Activated CD4-positive, alpha-beta T cell treated with anti-CD3 and anti-CD28 coated beads for 36 hours (primary cell): ENCODE data around the gene ATP8A1. TPM values are rescaled to one million over a fixed set of nuclear protein-coding genes. Genes with fewer than 3 reads are reported as not detected.
"Not testable (repeated sequence)": the region's sequence is repeated elsewhere in the genome, so short reads cannot be mapped to it uniquely, and the experiment has no call there.

Source experiments
- ATAC-seq: fragments of 200-7000 bp; cut with Tn5 transposase; one replicate; pipeline ENCODE4 v1.10.0; 2021; ENCODE audit warnings: mild to moderate bottlenecking, moderate library complexity
- CTCF ChIA-PET: fragments of 350-600 bp; sonication (Branson Sonifier 250); formaldehyde crosslinking; loops from one replicate; lab custom pipeline; 2021; ENCODE audit warnings: antibody characterized with exemption; lab: Charles Lee
- POLR2A ChIA-PET: fragments of 350-600 bp; sonication (Branson Sonifier 250); formaldehyde crosslinking; loops from one replicate; lab custom pipeline; 2021; ENCODE audit warnings: antibody characterized with exemption, inconsistent platforms; lab: Charles Lee
- DNase-seq: peaks from one replicate; pipeline ENCODE4 v3.0.0-alpha.2; 2020
- H3K27ac Mint-ChIP-seq: one replicate; pipeline ENCODE4 v1.8.0; 2021; ENCODE audit warnings: mixed read lengths
- H3K27me3 Mint-ChIP-seq: one replicate; pipeline ENCODE4 v1.8.0; 2021; ENCODE audit warnings: mixed read lengths
- H3K36me3 Mint-ChIP-seq: one replicate; pipeline ENCODE4 v1.8.0; 2021; ENCODE audit warnings: low read depth, mixed read lengths
- H3K4me1 Mint-ChIP-seq: one replicate; pipeline ENCODE4 v1.8.0; 2021; ENCODE audit warnings: mixed read lengths
- H3K4me3 Mint-ChIP-seq: one replicate; pipeline ENCODE4 v1.8.0; 2021; ENCODE audit warnings: mild to moderate bottlenecking, moderate library complexity, mixed read lengths
- H3K9me3 Mint-ChIP-seq: one replicate; pipeline ENCODE4 v1.8.0; 2021; ENCODE audit warnings: low read depth, mixed read lengths
- intact Hi-C, 2 experiments: fragments of 100-400 bp; cut with DNase I in 1 of 2; cut with micrococcal nuclease in 1 of 2; formaldehyde crosslinking; loops; one replicate each; pipeline versions ENCODE4 v1.14.2 to v1.15.1; 2022 to 2024; cut with DNase I, micrococcal nuclease
- total RNA-seq, 2 experiments: library from RNA; stranded (reverse); gene quantifications; one replicate each; pipeline ENCODE4 v1.2.3, GENCODE V29; 2021

ATP8A1 gene
- total RNA-seq, 2 experiments from 2014 or later: 15.1 to 21.1 TPM

GRCh38 chr4:42391981-42392380, 264.9 kb downstream of the ATP8A1 start:
- no peak overlapping the region for H3K4me3 Mint-ChIP-seq
- no peak for ATAC-seq
- CTCF ChIA-PET: no interaction called here

GRCh38 chr4:42391355-42391664, 265.6 kb downstream of the ATP8A1 start:
- ChIA-PET POLR2A (interaction anchor here (0.6 kb wide), 1 partner anchor 504 kb away, joined by 4 read pairs; no protein-coding TSS in a partner anchor), CTCF (no interaction called here)
- intact Hi-C loops: loop anchor here in 1 of 2 experiments (10.0 kb wide), 2 partner anchors 507 to 647 kb away; partner anchors contain the start of gene PHOX2B
- no peaks in the 10 kb centered on the region for H3K36me3 Mint-ChIP-seq
- H3K27me3 Mint-ChIP-seq: peaks cover 10% of the 10 kb centered on the region
- no peaks in the 10 kb centered on the region for H3K9me3 Mint-ChIP-seq
- no peak for ATAC-seq
- peaks cover under 1% of the 10 kb centered on the region for H3K4me1 Mint-ChIP-seq
- no peak overlapping the region for H3K27ac Mint-ChIP-seq
- no peak for DNase-seq
- no peak overlapping the region for H3K4me3 Mint-ChIP-seq

More at GRCh38 chr4:42391981-42392380, 264.9 kb downstream of the ATP8A1 start:
- no peak for DNase-seq
- no peak overlapping the region for H3K27ac Mint-ChIP-seq
- H3K9me3 Mint-ChIP-seq: no peaks in the 10 kb centered on the region
- intact Hi-C loops: loop anchor here in 1 of 2 experiments (10.0 kb wide), 2 partner anchors 507 to 647 kb away; partner anchors contain the start of gene PHOX2B
- no peaks in the 10 kb centered on the region for H3K36me3 Mint-ChIP-seq
- POLR2A ChIA-PET: no interaction called here
- peaks cover 8% of the 10 kb centered on the region for H3K4me1 Mint-ChIP-seq
- H3K27me3 Mint-ChIP-seq: peaks cover 17% of the 10 kb centered on the region

GRCh38 chr4:42390622-42391354, 266.1 kb downstream of the ATP8A1 start:
- no peak for ATAC-seq
- ChIA-PET POLR2A (interaction anchor here (0.6 kb wide), 1 partner anchor 503 kb away, joined by 4 read pairs; no protein-coding TSS in a partner anchor), CTCF (interaction anchor here (0.9 kb wide), 1 partner anchor 16 kb away, joined by 3 read pairs; no protein-coding TSS in a partner anchor)
- H3K36me3 Mint-ChIP-seq: no peaks in the 10 kb centered on the region
- H3K27ac Mint-ChIP-seq: no peak overlapping the region
- DNase-seq: no peak
- no peak overlapping the region for H3K4me3 Mint-ChIP-seq
- intact Hi-C loops: loop anchor here in 1 of 2 experiments (10.0 kb wide), 2 partner anchors 506 to 646 kb away; partner anchors contain the start of gene PHOX2B
- no peaks in the 10 kb centered on the region for H3K9me3 Mint-ChIP-seq
- H3K27me3 Mint-ChIP-seq: peaks cover 9% of the 10 kb centered on the region
- no peaks in the 10 kb centered on the region for H3K4me1 Mint-ChIP-seq

- Mint-ChIP-seq H3K9me3 (no peaks in the 10 kb centered on the region), H3K36me3 (no peaks in the 10 kb centered on the region), H3K4me1 (no peaks in the 10 kb centered on the region), H3K27ac (no peak overlapping the region), H3K4me3 (no peak overlapping the region), H3K27me3 (peaks cover 12% of the 10 kb centered on the region)
- POLR2A ChIA-PET: no interaction called here
- DNase-seq (no peak), ATAC-seq (no peak)
- CTCF ChIA-PET: no interaction called here
- intact Hi-C loops: no loop called here
These were observed 271.4 kb downstream of the ATP8A1 start for GRCh38 chr4:42385516-42385915.

GRCh38 chr4:42381666-42382065, 275.2 kb downstream of the ATP8A1 start:
- Mint-ChIP-seq H3K27me3 (peaks cover 23% of the 10 kb centered on the region), H3K9me3 (no peaks in the 10 kb centered on the region), H3K36me3 (no peaks in the 10 kb centered on the region), H3K27ac (no peak overlapping the region), H3K4me1 (no peaks in the 10 kb centered on the region), H3K4me3 (no peak overlapping the region)
- DNase-seq (no peak), ATAC-seq (no peak)
- intact Hi-C loops: no loop called here
- CTCF ChIA-PET: interaction anchor here (0.7 to 0.8 kb wide), 2 partner anchors 10 to 16 kb away, joined by 3 read pairs; no protein-coding TSS in a partner anchor
- POLR2A ChIA-PET: no interaction called here

GRCh38 chr4:42377497-42377896, 279.4 kb downstream of the ATP8A1 start:
- Mint-ChIP-seq H3K4me1 (no peaks in the 10 kb centered on the region), H3K36me3 (no peaks in the 10 kb centered on the region), H3K9me3 (no peaks in the 10 kb centered on the region), H3K27me3 (peaks cover 31% of the 10 kb centered on the region), H3K27ac (no peak overlapping the region), H3K4me3 (no peak overlapping the region)
- DNase-seq: no peak
- ATAC-seq: no peak
- intact Hi-C loops: no loop called here
- POLR2A ChIA-PET: no interaction called here
- CTCF ChIA-PET: no interaction called here

- H3K27me3 Mint-ChIP-seq: peaks cover 22% of the 10 kb centered on the region
- H3K36me3 Mint-ChIP-seq, H3K27ac Mint-ChIP-seq, ATAC-seq, H3K9me3 Mint-ChIP-seq, H3K4me3 Mint-ChIP-seq, H3K4me1 Mint-ChIP-seq, DNase-seq, POLR2A ChIA-PET: not testable (repeated sequence)
- intact Hi-C loops: loop anchor here in 1 of 2 experiments (5.0 kb wide), 1 partner anchor 145 kb away; no protein-coding TSS in a partner anchor
- CTCF ChIA-PET: interaction anchor here (0.6 to 3.7 kb wide), 6 partner anchors 9 to 147 kb away, joined by 3 to 55 read pairs (median 4); no protein-coding TSS in a partner anchor
These were observed 284.6 kb downstream of the ATP8A1 start for GRCh38 chr4:42372303-42372702.

- H3K4me3 Mint-ChIP-seq: no peak overlapping the region
- intact Hi-C loops: loop anchor here (1.0 to 5.0 kb wide), 3 partner anchors 146 to 494 kb away; no protein-coding TSS in a partner anchor
- no peaks in the 10 kb centered on the region for H3K4me1 Mint-ChIP-seq
- peaks cover 23% of the 10 kb centered on the region for H3K27me3 Mint-ChIP-seq
- no peaks in the 10 kb centered on the region for H3K9me3 Mint-ChIP-seq
- no peaks in the 10 kb centered on the region for H3K36me3 Mint-ChIP-seq
- H3K27ac Mint-ChIP-seq: no peak overlapping the region
- ATAC-seq: no peak
- peak; percentile 10 for DNase-seq
- ChIA-PET POLR2A (no interaction called here), CTCF (interaction anchor here (0.5 to 3.7 kb wide), 17 partner anchors 9 to 465 kb away, joined by 3 to 55 read pairs (median 3); no protein-coding TSS in a partner anchor)
These were observed 285.3 kb downstream of the ATP8A1 start for GRCh38 chr4:42371305-42372252.

- intact Hi-C loops: no loop called here
- Mint-ChIP-seq H3K4me1 (no peaks in the 10 kb centered on the region), H3K27me3 (peaks cover 16% of the 10 kb centered on the region), H3K9me3 (no peaks in the 10 kb centered on the region), H3K4me3 (no peak overlapping the region), H3K36me3 (no peaks in the 10 kb centered on the region), H3K27ac (no peak overlapping the region)
- no peak for ATAC-seq
- ChIA-PET POLR2A (no interaction called here), CTCF (interaction anchor here (3.7 kb wide), 1 partner anchor 150 kb away, joined by 55 read pairs; no protein-coding TSS in a partner anchor)
- DNase-seq: no peak
These were observed 287.4 kb downstream of the ATP8A1 start for GRCh38 chr4:42369489-42369888.

GRCh38 chr4:42366959-42367358, 289.9 kb downstream of the ATP8A1 start:
- Mint-ChIP-seq H3K36me3 (no peaks in the 10 kb centered on the region), H3K27me3 (peaks cover 18% of the 10 kb centered on the region), H3K9me3 (peaks cover 2% of the 10 kb centered on the region), H3K27ac (no peak overlapping the region), H3K4me1 (no peaks in the 10 kb centered on the region), H3K4me3 (no peak overlapping the region)
- ChIA-PET CTCF (no interaction called here), POLR2A (no interaction called here)
- intact Hi-C loops: no loop called here
- ATAC-seq (no peak), DNase-seq (no peak)
